ENCODE measurements around the gene STOX1. TPM values are rescaled to one million over a fixed set of nuclear protein-coding genes. Genes with fewer than 3 reads are reported as not detected.
"Not testable (repeated sequence)": the region's sequence is repeated elsewhere in the genome, so short reads cannot be mapped to it uniquely, and the experiment has no call there.

Gene STOX1
- total RNA-seq, 1 experiment from 2014 or later: 2.7 TPM

DNA sequence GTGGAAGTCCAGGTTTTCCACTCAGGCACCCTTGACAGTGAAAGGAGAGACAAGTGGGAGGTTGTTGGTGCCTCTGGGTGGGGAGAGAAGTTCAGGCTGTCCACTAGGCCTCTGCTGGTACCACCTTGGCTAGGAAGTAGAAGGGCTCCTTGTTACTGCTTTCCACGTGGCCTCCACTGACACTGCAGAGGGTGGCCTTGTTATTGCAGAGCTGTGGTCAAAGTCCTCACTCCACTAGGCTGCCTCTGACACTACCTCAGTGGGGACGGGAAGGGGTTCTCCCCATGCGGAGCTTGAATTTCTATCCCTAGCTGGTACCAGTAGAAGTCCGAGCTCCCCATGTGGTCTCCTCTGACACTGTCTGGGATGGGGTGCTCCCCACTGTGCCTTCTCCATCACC lies 14.9 kb upstream of the STOX1 start:
- CTCF ChIA-PET: interaction anchor here (0.6 kb wide), 1 partner anchor 29 kb away, joined by 4 read pairs; no protein-coding TSS in a partner anchor
- intact Hi-C loops (cut with micrococcal nuclease; ENCODE audit: unreplicated experiment): no loop called here
- DNase-seq: no peak
- Mint-ChIP-seq H3K4me1 (ENCODE audit: low read depth, unreplicated experiment) (no peaks in the 10 kb centered on the region), H3K27me3 (ENCODE audit: unreplicated experiment) (no peaks in the 10 kb centered on the region), H3K36me3 (ENCODE audit: insufficient read depth, unreplicated experiment) (no peaks in the 10 kb centered on the region), H3K4me3 (ENCODE audit: low read depth, unreplicated experiment) (no peak overlapping the region), H3K9me3 (ENCODE audit: low read depth, unreplicated experiment) (no peaks in the 10 kb centered on the region), H3K27ac (ENCODE audit: unreplicated experiment) (no peak overlapping the region)
- no TSS peak for BruUV-seq (replicated peaks)
- TF ChIP-seq, protein P1, sequence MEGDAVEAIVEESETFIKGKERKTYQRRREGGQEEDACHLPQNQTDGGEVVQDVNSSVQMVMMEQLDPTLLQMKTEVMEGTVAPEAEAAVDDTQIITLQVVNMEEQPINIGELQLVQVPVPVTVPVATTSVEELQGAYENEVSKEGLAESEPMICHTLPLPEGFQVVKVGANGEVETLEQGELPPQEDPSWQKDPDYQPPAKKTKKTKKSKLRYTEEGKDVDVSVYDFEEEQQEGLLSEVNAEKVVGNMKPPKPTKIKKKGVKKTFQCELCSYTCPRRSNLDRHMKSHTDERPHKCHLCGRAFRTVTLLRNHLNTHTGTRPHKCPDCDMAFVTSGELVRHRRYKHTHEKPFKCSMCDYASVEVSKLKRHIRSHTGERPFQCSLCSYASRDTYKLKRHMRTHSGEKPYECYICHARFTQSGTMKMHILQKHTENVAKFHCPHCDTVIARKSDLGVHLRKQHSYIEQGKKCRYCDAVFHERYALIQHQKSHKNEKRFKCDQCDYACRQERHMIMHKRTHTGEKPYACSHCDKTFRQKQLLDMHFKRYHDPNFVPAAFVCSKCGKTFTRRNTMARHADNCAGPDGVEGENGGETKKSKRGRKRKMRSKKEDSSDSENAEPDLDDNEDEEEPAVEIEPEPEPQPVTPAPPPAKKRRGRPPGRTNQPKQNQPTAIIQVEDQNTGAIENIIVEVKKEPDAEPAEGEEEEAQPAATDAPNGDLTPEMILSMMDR (IDR thresholded peaks at IDR 0.05; ENCODE audit: unreplicated experiment): no peak

DNA sequence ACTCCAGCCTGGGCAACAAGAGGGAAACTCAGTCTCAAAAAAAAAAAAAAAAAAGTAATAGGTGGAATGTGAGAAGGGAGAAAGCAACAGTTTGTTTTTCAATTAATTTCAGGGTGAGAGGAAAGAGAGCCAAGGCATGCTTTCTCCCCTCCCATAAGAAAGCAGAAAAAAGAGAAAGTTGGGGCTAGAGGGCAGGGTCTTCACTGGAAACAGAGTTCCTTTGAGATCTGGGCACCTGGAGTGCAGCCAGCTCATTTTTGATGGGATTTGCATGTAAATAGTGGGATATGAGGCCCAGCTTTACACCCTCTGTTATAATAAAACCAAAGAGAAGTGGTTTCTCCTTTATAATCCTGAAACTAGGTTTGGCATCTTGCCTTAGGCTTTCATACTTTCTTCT lies 13.8 kb upstream of the STOX1 start:
- DNase-seq: no peak
- no peak overlapping the region for H3K27ac Mint-ChIP-seq (ENCODE audit: unreplicated experiment)
- CTCF ChIA-PET: no interaction called here
- intact Hi-C loops (cut with micrococcal nuclease; ENCODE audit: unreplicated experiment): no loop called here
- no peaks in the 10 kb centered on the region for H3K4me1 Mint-ChIP-seq (ENCODE audit: low read depth, unreplicated experiment)
- H3K27me3 Mint-ChIP-seq (ENCODE audit: unreplicated experiment): no peaks in the 10 kb centered on the region
- H3K36me3 Mint-ChIP-seq (ENCODE audit: insufficient read depth, unreplicated experiment): no peaks in the 10 kb centered on the region
- no peaks in the 10 kb centered on the region for H3K9me3 Mint-ChIP-seq (ENCODE audit: low read depth, unreplicated experiment)
- H3K4me3 Mint-ChIP-seq (ENCODE audit: low read depth, unreplicated experiment): no peak overlapping the region
- no TSS peak for BruUV-seq (replicated peaks)
- TF ChIP-seq, protein P1 (IDR thresholded peaks at IDR 0.05; ENCODE audit: unreplicated experiment): no peak

DNA sequence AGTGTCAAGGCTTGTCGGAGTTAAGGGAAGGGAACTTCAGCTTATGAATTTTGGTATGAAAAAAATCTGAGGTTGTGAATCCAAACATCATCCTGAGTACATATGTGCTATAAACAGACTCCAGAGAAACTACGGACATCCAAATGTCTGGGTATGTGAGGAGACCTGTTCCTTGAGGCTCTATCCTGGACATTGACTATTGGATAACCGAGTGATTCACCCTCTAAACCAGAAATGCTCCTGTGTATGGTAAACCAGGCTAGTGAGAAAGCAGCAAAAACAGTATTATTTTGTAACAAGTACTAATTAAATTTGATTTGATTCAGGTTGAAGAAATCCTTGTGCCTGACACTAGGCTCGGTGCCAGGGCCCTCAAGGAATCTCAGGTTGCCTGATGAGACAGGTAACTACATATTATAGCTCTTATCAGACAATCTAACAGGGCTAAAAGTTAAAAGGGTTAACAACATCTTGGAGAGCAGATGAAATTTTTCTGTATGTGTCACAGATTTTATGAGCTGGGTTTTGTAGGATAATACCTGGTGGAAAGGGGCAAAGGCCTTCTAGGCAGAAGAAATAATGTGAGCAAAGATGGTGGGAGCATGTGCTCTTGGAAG lies 10.4 kb upstream of the STOX1 start:
- intact Hi-C loops (cut with micrococcal nuclease; ENCODE audit: unreplicated experiment): no loop called here

DNA sequence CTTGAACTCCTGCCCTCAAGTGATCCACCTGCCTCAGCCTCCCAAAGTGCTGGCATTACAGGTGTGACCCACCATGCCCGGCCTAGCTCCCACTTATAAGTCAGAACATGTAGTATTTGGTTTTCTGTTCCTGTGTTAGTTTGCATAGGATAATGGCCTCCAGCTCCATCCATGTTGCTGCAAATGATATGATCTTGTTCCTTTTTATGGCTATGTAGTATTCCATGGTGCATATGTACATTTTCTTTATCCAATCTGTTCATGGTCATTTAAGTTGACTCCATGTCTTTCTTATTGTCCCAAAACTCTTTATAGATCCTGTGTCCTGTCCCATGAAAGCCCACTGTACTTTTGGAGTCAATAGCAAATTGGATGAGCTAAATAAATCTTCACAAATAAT lies 7.0 kb upstream of the STOX1 start:
- H3K27ac Mint-ChIP-seq (ENCODE audit: unreplicated experiment); CTCF ChIA-PET; H3K4me1 Mint-ChIP-seq (ENCODE audit: low read depth, unreplicated experiment); H3K27me3 Mint-ChIP-seq (ENCODE audit: unreplicated experiment); H3K36me3 Mint-ChIP-seq (ENCODE audit: insufficient read depth, unreplicated experiment); BruUV-seq (replicated peaks); intact Hi-C loops (cut with micrococcal nuclease; ENCODE audit: unreplicated experiment); H3K4me3 Mint-ChIP-seq (ENCODE audit: low read depth, unreplicated experiment); DNase-seq; H3K9me3 Mint-ChIP-seq (ENCODE audit: low read depth, unreplicated experiment): not testable (repeated sequence)

More for the DNA sequence above, 10.4 kb upstream of the STOX1 start:
- Mint-ChIP-seq H3K9me3 (ENCODE audit: low read depth, unreplicated experiment) (no peaks in the 10 kb centered on the region), H3K36me3 (ENCODE audit: insufficient read depth, unreplicated experiment) (no peaks in the 10 kb centered on the region), H3K27ac (ENCODE audit: unreplicated experiment) (no peak overlapping the region), H3K4me3 (ENCODE audit: low read depth, unreplicated experiment) (no peak overlapping the region), H3K27me3 (ENCODE audit: unreplicated experiment) (no peaks in the 10 kb centered on the region), H3K4me1 (ENCODE audit: low read depth, unreplicated experiment) (no peaks in the 10 kb centered on the region)
- DNase-seq: no peak
- no TSS peak for BruUV-seq (replicated peaks)
- TF ChIP-seq, protein P1 (IDR thresholded peaks at IDR 0.05; ENCODE audit: unreplicated experiment): no peak
- CTCF ChIA-PET: interaction anchor here (1.1 kb wide), 1 partner anchor 10 kb away, joined by 3 read pairs; the partner anchor contains the start of gene STOX1

DNA sequence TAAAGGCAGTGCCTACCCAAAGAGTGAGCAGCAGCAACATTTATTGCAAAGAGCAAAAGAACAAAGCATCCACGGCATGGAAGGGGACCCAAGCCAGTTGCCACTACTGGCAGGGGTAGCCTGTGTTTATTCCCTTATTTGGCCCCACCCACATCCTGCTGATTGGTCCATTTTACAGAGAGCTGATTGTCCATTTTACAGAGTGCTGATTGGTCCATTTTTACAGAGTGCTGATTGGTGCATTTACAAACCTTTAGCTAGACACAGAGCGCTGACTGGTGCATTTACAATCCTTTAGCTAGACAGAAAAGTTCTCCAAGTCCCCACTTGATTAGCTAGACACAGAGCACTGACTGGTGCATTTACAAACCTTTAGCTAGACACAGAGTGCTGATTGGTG lies 4.7 kb upstream of the STOX1 start:
- intact Hi-C loops (cut with micrococcal nuclease; ENCODE audit: unreplicated experiment); H3K9me3 Mint-ChIP-seq (ENCODE audit: low read depth, unreplicated experiment); H3K36me3 Mint-ChIP-seq (ENCODE audit: insufficient read depth, unreplicated experiment); H3K4me1 Mint-ChIP-seq (ENCODE audit: low read depth, unreplicated experiment); H3K4me3 Mint-ChIP-seq (ENCODE audit: low read depth, unreplicated experiment); H3K27ac Mint-ChIP-seq (ENCODE audit: unreplicated experiment); DNase-seq; H3K27me3 Mint-ChIP-seq (ENCODE audit: unreplicated experiment); BruUV-seq (replicated peaks): not testable (repeated sequence)
- CTCF ChIA-PET: interaction anchor here (1.1 kb wide), 1 partner anchor 16 kb away, joined by 3 read pairs; no protein-coding TSS in a partner anchor

DNA sequence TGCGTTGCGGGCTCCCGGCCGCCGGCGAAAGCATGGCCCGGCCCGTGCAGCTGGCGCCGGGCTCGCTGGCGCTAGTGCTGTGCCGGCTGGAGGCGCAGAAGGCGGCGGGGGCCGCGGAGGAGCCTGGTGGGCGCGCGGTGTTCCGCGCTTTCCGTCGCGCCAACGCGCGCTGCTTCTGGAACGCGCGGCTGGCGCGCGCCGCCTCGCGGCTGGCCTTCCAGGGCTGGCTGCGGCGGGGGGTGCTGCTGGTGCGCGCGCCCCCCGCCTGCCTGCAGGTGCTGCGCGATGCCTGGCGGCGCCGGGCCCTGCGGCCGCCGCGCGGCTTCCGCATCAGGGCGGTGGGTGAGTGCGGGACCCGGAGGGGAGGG lies 245 bp downstream of the STOX1 start:
- BruUV-seq (replicated peaks); H3K27ac Mint-ChIP-seq (ENCODE audit: unreplicated experiment); DNase-seq; intact Hi-C loops (cut with micrococcal nuclease; ENCODE audit: unreplicated experiment); H3K4me1 Mint-ChIP-seq (ENCODE audit: low read depth, unreplicated experiment); H3K27me3 Mint-ChIP-seq (ENCODE audit: unreplicated experiment); H3K9me3 Mint-ChIP-seq (ENCODE audit: low read depth, unreplicated experiment): not testable (repeated sequence)
- H3K4me3 Mint-ChIP-seq (ENCODE audit: low read depth, unreplicated experiment): peak overlapping the region; percentile 78
- CTCF ChIA-PET: interaction anchor here (0.6 to 1.3 kb wide), 4 partner anchors 10 to 46 kb away, joined by 3 to 5 read pairs (median 4); no protein-coding TSS in a partner anchor
- peaks cover 14% of the 10 kb centered on the region for H3K36me3 Mint-ChIP-seq (ENCODE audit: insufficient read depth, unreplicated experiment)

DNA sequence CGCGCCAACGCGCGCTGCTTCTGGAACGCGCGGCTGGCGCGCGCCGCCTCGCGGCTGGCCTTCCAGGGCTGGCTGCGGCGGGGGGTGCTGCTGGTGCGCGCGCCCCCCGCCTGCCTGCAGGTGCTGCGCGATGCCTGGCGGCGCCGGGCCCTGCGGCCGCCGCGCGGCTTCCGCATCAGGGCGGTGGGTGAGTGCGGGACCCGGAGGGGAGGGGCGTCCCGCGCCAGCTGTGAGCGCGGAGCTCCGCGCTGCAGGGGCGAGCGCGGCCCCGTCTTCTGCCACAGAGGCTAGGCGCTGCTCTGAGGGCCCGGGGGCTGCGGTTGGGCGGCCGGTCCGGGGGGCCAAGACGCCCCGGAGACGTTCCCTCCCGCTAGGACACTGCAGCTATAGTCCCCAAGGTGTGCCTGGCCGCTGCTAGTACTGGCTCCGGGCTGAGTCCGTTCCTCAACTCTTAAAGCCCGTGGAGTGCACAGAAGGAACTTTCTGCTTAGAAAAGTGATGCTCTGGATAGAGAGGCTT lies 811 bp downstream of the STOX1 start:
- H3K27me3 Mint-ChIP-seq (ENCODE audit: unreplicated experiment); H3K27ac Mint-ChIP-seq (ENCODE audit: unreplicated experiment); H3K4me1 Mint-ChIP-seq (ENCODE audit: low read depth, unreplicated experiment); intact Hi-C loops (cut with micrococcal nuclease; ENCODE audit: unreplicated experiment); BruUV-seq (replicated peaks); H3K9me3 Mint-ChIP-seq (ENCODE audit: low read depth, unreplicated experiment): not testable (repeated sequence)
- CTCF ChIA-PET: interaction anchor here (0.6 to 1.3 kb wide), 2 partner anchors 17 to 45 kb away, joined by 3 to 4 read pairs; no protein-coding TSS in a partner anchor
- H3K36me3 Mint-ChIP-seq (ENCODE audit: insufficient read depth, unreplicated experiment): peaks cover 14% of the 10 kb centered on the region
- DNase-seq: peak; percentile 20
- H3K4me3 Mint-ChIP-seq (ENCODE audit: low read depth, unreplicated experiment): peak overlapping the region; percentile 54

Measured in Calu3 (cell line).